Measurements from ENCODE around the gene THUMPD1. TPM values are rescaled to one million over a fixed set of nuclear protein-coding genes. Genes with fewer than 3 reads are reported as not detected.

Gene THUMPD1
- total and polyA plus RNA-seq, 9 donors, result 18.2 to 45.5 (median 36.8) TPM

GRCh38 chr16:20747030-20747816 lies 5.6 kb upstream of the THUMPD1 start:
- Histone ChIP-seq H3K4me1 (ENCODE audit: insufficient read depth) (no peaks in the 10 kb centered on the region), H3K27me3 (no peaks in the 10 kb centered on the region), H3K36me3 (no peaks in the 10 kb centered on the region), H3K9me3 (no peaks in the 10 kb centered on the region), H3K27ac (no peak overlapping the region), H3K4me3 (no peak overlapping the region)
- TF ChIP-seq POLR2A (IDR thresholded peaks at IDR 0.05) (no peak), CTCF (IDR thresholded peaks at IDR 0.05) (no peak), EP300 (IDR thresholded peaks at IDR 0.05) (no peak)
- intact Hi-C loops (cut with DNase I), result no loop called here
- 64 to 79% (median 73%) methylated on average over 4 of the region's 4 CpGs for WGBS, 3 donors
- DNase-seq, result no peak

- H3K36me3 ChIP-seq, result no peaks in the 10 kb centered on the region
- intact Hi-C loops (cut with DNase I), result no loop called here
- no peak for TF ChIP-seq POLR2A (IDR thresholded peaks at IDR 0.05)
- no peak for TF ChIP-seq EP300 (IDR thresholded peaks at IDR 0.05)
- no peak for TF ChIP-seq CTCF (IDR thresholded peaks at IDR 0.05)
- 95 to 99% (median 96%) methylated on average over 3 of the region's 3 CpGs for WGBS, 3 donors
- H3K27me3 ChIP-seq, result no peaks in the 10 kb centered on the region
- H3K4me1 ChIP-seq (ENCODE audit: insufficient read depth), result peaks cover 3% of the 10 kb centered on the region
- no peak overlapping the region for H3K27ac ChIP-seq
- no peaks in the 10 kb centered on the region for H3K9me3 ChIP-seq
- H3K4me3 ChIP-seq, result no peak overlapping the region
- DNase-seq, result no peak
Measured at GRCh38 chr16:20746461-20746860, 4.8 kb upstream of the THUMPD1 start.

- H3K9me3 ChIP-seq, result no peaks in the 10 kb centered on the region
- DNase-seq, result no peak
- H3K4me1 ChIP-seq (ENCODE audit: insufficient read depth), result peaks cover 3% of the 10 kb centered on the region
- H3K36me3 ChIP-seq, result no peaks in the 10 kb centered on the region
- no peak overlapping the region for H3K4me3 ChIP-seq
- no peaks in the 10 kb centered on the region for H3K27me3 ChIP-seq
- no peak for TF ChIP-seq POLR2A (IDR thresholded peaks at IDR 0.05)
- TF ChIP-seq CTCF (IDR thresholded peaks at IDR 0.05), result no peak
- no peak for TF ChIP-seq EP300 (IDR thresholded peaks at IDR 0.05)
- WGBS, 3 donors, result 64 to 78% (median 72%) methylated on average over 7 of the region's 7 CpGs
- no peak overlapping the region for H3K27ac ChIP-seq
- intact Hi-C loops (cut with DNase I), result no loop called here
Measured at GRCh38 chr16:20744922-20745440, 3.4 kb upstream of the THUMPD1 start.

- no peak for DNase-seq
- H3K27me3 ChIP-seq, result no peaks in the 10 kb centered on the region
- TF ChIP-seq EP300 (IDR thresholded peaks at IDR 0.05) (no peak), CTCF (IDR thresholded peaks at IDR 0.05) (no peak), POLR2A (IDR thresholded peaks at IDR 0.05) (no peak)
- no peak overlapping the region for H3K27ac ChIP-seq
- H3K36me3 ChIP-seq, result no peaks in the 10 kb centered on the region
- intact Hi-C loops (cut with DNase I), result no loop called here
- peaks cover 7% of the 10 kb centered on the region for H3K4me1 ChIP-seq (ENCODE audit: insufficient read depth)
- no peak overlapping the region for H3K4me3 ChIP-seq
- H3K9me3 ChIP-seq, result no peaks in the 10 kb centered on the region
Measured at GRCh38 chr16:20743591-20743990, 2.0 kb upstream of the THUMPD1 start.

Data from ovary (tissue), 9 donors.